HepG2 (cell line): ENCODE data around the gene POLR2H. TPM values are rescaled to one million over a fixed set of nuclear protein-coding genes. Genes with fewer than 3 reads are reported as not detected.

Experiments
- ARNTL ChIP-seq: sonication (generic); formaldehyde crosslinking; IDR thresholded peaks from 2 replicates; pipeline ENCODE4 v1.4.0; 2020; ENCODE audit warnings: mild to moderate bottlenecking, missing genetic modification reagents
- FOXO1 ChIP-seq: sonication (generic); formaldehyde crosslinking; IDR thresholded peaks from 2 replicates; pipeline ENCODE4 v1.4.0; 2020; ENCODE audit warnings: missing genetic modification reagents
- GLI4 ChIP-seq: sonication (generic); formaldehyde crosslinking; IDR thresholded peaks from 2 replicates; pipeline ENCODE4 v1.5.1; 2020; ENCODE audit warnings: missing genetic modification reagents, mild to moderate bottlenecking, moderate library complexity, borderline replicate concordance
- KDM5B ChIP-seq: sonication (generic); formaldehyde crosslinking; IDR thresholded peaks from 2 replicates; pipeline ENCODE4 v1.4.0; 2020; ENCODE audit warnings: missing genetic modification reagents, mild to moderate bottlenecking, borderline replicate concordance
- KLF11 ChIP-seq: IDR thresholded peaks from 2 replicates; pipeline ENCODE4 v1.6.1; 2016; ENCODE audit warnings: missing compliant biosample characterization
- NCOR1 ChIP-seq: fragments of 200-600 bp; sonication (generic); IDR thresholded peaks from 2 replicates; pipeline ENCODE4 v1.7.0; 2017; ENCODE audit warnings: antibody characterized with exemption, low read length, borderline replicate concordance
- RBM22 ChIP-seq: fragments of 200-400 bp; formaldehyde crosslinking; optimal IDR thresholded peaks from 2 replicates; pipeline ENCODE3; 2017; ENCODE audit warnings: mild to moderate bottlenecking, low read length, moderate library complexity
- SRSF9 ChIP-seq: fragments of 200-400 bp; formaldehyde crosslinking; IDR thresholded peaks from 2 replicates; pipeline ENCODE4 v1.6.1; 2018; ENCODE audit warnings: borderline replicate concordance, mild to moderate bottlenecking, low read depth, low read length; ENCODE audit not compliant: insufficient read depth, poor library complexity, severe bottlenecking
- ZEB1 ChIP-seq: IDR thresholded peaks from 2 replicates; pipeline ENCODE4 v1.6.1; 2012; ENCODE audit warnings: mild to moderate bottlenecking, low read depth, inconsistent platforms; ENCODE audit not compliant: insufficient replicate concordance
- ZFP37 ChIP-seq: sonication (generic); formaldehyde crosslinking; IDR thresholded peaks from 2 replicates; pipeline ENCODE4 v1.4.0; 2020; ENCODE audit warnings: missing genetic modification reagents, borderline replicate concordance
- ZFX ChIP-seq: sonication (generic); formaldehyde crosslinking; IDR thresholded peaks from 2 replicates; pipeline ENCODE4 v1.4.0; 2020; ENCODE audit warnings: mild to moderate bottlenecking, low read depth, missing genetic modification reagents, moderate library complexity
- ZNF326 ChIP-seq: sonication (generic); formaldehyde crosslinking; IDR thresholded peaks from 2 replicates; pipeline ENCODE4 v1.4.0; 2020; ENCODE audit warnings: missing genetic modification reagents, borderline replicate concordance
- ZNF430 ChIP-seq: sonication (generic); formaldehyde crosslinking; IDR thresholded peaks from 2 replicates; pipeline ENCODE4 v1.9.0; 2021; ENCODE audit warnings: mild to moderate bottlenecking, missing genetic modification reagents
- ZNF530 ChIP-seq: sonication (generic); formaldehyde crosslinking; IDR thresholded peaks from 2 replicates; pipeline ENCODE4 v1.5.0; 2020; ENCODE audit warnings: low read depth, mild to moderate bottlenecking, missing genetic modification reagents
- ZNF598 ChIP-seq: sonication (generic); formaldehyde crosslinking; IDR thresholded peaks from 2 replicates; pipeline ENCODE4 v1.5.1; 2020; ENCODE audit warnings: mild to moderate bottlenecking, missing genetic modification reagents, borderline replicate concordance
- ZNF709 ChIP-seq: sonication (generic); formaldehyde crosslinking; IDR thresholded peaks from 2 replicates; pipeline ENCODE4 v1.5.0; 2020; ENCODE audit warnings: mild to moderate bottlenecking, missing genetic modification reagents
- ZNF841 ChIP-seq: sonication (generic); formaldehyde crosslinking; IDR thresholded peaks from 2 replicates; pipeline ENCODE4 v1.8.1; 2023; ENCODE audit warnings: missing genetic modification reagents, borderline replicate concordance
- polyA plus RNA-seq, 8 experiments: library from polyadenylated mRNA; depleted of rRNA in 3 of 8; stranded (reverse) in 7 of 8; unstranded in 1 of 8; fragments of >200 nt; fragmentation: Illumina TruSeq in 4 of 8; extraction: Trizol in 4 of 8; gene quantifications; 2 replicates each; pipeline versions ENCODE4 v1.2.1 to v1.2.3, GENCODE V29; 2011 to 2016; ENCODE audit warnings: low read depth in 4 of 8, missing spikeins in 1 of 8, mixed read lengths in 1 of 8; ENCODE audit not compliant: insufficient read depth in 1 of 8
- total RNA-seq, 5 experiments: library from RNA; depleted of rRNA; stranded (reverse); fragments of >200 nt; fragmentation: Illumina TruSeq; extraction: Trizol; gene quantifications; 2 replicates each; pipeline ENCODE4 v1.2.3, GENCODE V29; 2016; ENCODE audit warnings: low read depth in 1 of 5
- TF ChIP-seq, protein P1 (sequence below): sonication (generic); formaldehyde crosslinking; IDR thresholded peaks from 2 replicates; pipeline ENCODE4 v1.8.1; 2023; ENCODE audit warnings: mild to moderate bottlenecking, inconsistent platforms, moderate library complexity, missing genetic modification reagents, borderline replicate concordance
- TF ChIP-seq, protein P2 (sequence below): sonication (generic); formaldehyde crosslinking; IDR thresholded peaks from 2 replicates; pipeline ENCODE4 v1.4.0; 2020; ENCODE audit warnings: low read depth, mild to moderate bottlenecking, missing genetic modification reagents
- TF ChIP-seq, protein P3 (sequence below): sonication (generic); formaldehyde crosslinking; conservative IDR thresholded peaks from 2 replicates; pipeline ENCODE4 v1.8.0; 2022; ENCODE audit warnings: mild to moderate bottlenecking, moderate library complexity, missing genetic modification reagents
- TF ChIP-seq, protein P4 (sequence below): sonication (generic); formaldehyde crosslinking; IDR thresholded peaks from 2 replicates; pipeline ENCODE4 v1.8.0; 2022; ENCODE audit warnings: low read depth, missing genetic modification reagents
- TF ChIP-seq, protein P5 (sequence below): sonication (generic); formaldehyde crosslinking; IDR thresholded peaks from 2 replicates; pipeline ENCODE4 v1.8.1; 2022; ENCODE audit warnings: mild to moderate bottlenecking, missing genetic modification reagents

Gene POLR2H
- total and polyA plus RNA-seq, 2 of the 13 experiments (the other 11 are each of a cell fraction or from before 2014, with no cell fraction given), result 118 to 194 TPM

DNA sequence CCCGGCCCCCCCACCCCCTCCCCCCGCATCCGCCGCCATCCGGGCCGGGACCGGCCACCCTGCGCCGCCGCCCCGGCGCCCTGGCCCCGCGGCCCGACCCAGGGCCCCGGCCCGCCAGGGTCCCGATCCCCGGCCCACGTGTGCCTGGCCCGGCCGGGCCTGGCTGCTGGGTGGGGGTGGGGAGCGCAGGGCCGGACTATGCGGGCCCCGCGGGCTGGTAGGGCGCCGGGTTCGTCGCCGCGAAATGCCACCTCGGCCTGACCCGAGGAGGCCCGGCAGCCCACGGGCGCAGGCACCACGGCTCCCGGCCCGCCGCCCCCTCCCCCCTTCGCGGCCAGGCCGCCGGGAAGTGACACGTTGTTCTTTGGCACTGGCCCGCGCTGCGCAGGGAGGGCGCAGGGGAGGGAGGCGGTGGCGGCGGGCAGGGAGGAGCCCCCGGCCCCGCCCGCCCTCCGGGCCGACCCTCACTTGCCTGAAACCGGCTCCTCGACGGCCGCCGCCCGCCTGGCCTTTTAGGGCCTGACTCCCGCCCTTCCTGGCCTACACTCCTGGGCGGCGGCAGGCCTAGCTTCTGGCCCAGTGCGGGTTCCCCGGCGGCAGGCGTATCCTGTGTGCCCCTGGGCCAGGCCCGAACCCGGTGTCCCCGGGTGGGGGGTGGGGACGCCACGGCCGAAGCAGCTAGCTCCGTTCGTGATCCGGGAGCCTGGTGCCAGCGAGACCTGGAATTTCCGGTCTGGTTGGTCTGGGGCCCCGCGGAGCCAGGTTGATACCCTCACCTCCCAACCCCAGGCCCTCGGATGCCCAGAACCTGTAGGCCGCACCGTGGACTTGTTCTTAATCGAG is 46.6 kb upstream of the POLR2H start (continued):
- no peak for TF ChIP-seq FOXO1 (CRISPR knock-in tag)
- TF ChIP-seq ZNF326 (CRISPR knock-in tag), result no peak
- TF ChIP-seq ZNF530 (CRISPR knock-in tag), result no peak
- TF ChIP-seq, protein P1, sequence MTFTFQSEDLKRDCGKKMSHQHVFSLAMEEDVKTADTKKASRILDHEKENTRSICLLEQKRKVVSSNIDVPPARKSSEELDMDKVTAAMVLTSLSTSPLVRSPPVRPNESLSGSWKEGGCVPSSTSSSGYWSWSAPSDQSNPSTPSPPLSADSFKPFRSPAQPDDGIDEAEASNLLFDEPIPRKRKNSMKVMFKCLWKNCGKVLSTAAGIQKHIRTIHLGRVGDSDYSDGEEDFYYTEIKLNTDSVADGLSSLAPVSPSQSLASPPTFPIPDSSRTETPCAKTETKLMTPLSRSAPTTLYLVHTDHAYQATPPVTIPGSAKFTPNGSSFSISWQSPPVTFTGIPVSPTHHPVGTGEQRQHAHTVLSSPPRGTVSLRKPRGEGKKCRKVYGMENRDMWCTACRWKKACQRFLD (CRISPR knock-in tag), result peak; percentile 57; the same call in 1 of the 2 replicates
- no peak for TF ChIP-seq NCOR1
- no peak for TF ChIP-seq ZEB1
- 0 out of 2 replicates have a peak, but pooled peaks have one; percentile 11 for TF ChIP-seq ZNF841 (CRISPR knock-in tag)
- peak; percentile 52; the same call in 1 of the 2 replicates for TF ChIP-seq KDM5B (CRISPR knock-in tag)
- TF ChIP-seq GLI4, result no peak
- no peak for TF ChIP-seq SRSF9
- TF ChIP-seq ZNF598, result no peak
- TF ChIP-seq, protein P2, sequence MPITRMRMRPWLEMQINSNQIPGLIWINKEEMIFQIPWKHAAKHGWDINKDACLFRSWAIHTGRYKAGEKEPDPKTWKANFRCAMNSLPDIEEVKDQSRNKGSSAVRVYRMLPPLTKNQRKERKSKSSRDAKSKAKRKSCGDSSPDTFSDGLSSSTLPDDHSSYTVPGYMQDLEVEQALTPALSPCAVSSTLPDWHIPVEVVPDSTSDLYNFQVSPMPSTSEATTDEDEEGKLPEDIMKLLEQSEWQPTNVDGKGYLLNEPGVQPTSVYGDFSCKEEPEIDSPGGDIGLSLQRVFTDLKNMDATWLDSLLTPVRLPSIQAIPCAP (CRISPR knock-in tag), result peak; percentile 55; the same call in 1 of the 2 replicates
- TF ChIP-seq, protein P3, sequence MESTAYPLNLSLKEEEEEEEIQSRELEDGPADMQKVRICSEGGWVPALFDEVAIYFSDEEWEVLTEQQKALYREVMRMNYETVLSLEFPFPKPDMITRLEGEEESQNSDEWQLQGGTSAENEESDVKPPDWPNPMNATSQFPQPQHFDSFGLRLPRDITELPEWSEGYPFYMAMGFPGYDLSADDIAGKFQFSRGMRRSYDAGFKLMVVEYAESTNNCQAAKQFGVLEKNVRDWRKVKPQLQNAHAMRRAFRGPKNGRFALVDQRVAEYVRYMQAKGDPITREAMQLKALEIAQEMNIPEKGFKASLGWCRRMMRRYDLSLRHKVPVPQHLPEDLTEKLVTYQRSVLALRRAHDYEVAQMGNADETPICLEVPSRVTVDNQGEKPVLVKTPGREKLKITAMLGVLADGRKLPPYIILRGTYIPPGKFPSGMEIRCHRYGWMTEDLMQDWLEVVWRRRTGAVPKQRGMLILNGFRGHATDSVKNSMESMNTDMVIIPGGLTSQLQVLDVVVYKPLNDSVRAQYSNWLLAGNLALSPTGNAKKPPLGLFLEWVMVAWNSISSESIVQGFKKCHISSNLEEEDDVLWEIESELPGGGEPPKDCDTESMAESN, result peak; percentile 56; the same call in 1 of the 2 replicates
- TF ChIP-seq, protein P4, sequence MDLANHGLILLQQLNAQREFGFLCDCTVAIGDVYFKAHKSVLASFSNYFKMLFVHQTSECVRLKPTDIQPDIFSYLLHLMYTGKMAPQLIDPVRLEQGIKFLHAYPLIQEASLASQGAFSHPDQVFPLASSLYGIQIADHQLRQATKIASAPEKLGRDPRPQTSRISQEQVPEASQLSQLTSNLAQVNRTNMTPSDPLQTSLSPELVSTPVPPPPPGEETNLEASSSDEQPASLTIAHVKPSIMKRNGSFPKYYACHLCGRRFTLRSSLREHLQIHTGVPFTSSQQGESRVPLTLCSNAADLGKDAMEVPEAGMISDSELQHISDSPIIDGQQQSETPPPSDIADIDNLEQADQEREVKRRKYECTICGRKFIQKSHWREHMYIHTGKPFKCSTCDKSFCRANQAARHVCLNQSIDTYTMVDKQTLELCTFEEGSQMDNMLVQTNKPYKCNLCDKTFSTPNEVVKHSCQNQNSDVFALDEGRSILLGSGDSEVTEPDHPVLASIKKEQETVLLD, result peak; percentile 68
- TF ChIP-seq, protein P5, sequence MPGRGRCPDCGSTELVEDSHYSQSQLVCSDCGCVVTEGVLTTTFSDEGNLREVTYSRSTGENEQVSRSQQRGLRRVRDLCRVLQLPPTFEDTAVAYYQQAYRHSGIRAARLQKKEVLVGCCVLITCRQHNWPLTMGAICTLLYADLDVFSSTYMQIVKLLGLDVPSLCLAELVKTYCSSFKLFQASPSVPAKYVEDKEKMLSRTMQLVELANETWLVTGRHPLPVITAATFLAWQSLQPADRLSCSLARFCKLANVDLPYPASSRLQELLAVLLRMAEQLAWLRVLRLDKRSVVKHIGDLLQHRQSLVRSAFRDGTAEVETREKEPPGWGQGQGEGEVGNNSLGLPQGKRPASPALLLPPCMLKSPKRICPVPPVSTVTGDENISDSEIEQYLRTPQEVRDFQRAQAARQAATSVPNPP (CRISPR knock-in tag), result 0 out of 2 replicates have a peak, but pooled peaks have one; percentile 28
- TF ChIP-seq ZFP37 (CRISPR knock-in tag), result no peak
- TF ChIP-seq ZNF709 (CRISPR knock-in tag), result 0 out of 2 replicates have a peak, but pooled peaks have one; percentile 46
- no peak for TF ChIP-seq KLF11 (CRISPR knock-in tag)
- TF ChIP-seq ARNTL (CRISPR knock-in tag), result no peak
- peak; percentile 83 for TF ChIP-seq ZFX (CRISPR knock-in tag)
- peak; percentile 27 for TF ChIP-seq RBM22
- peak; percentile 75; the same call in 1 of the 2 replicates for TF ChIP-seq ZNF430
